ENCODE measurements around the gene MAT1A. TPM values are rescaled to one million over a fixed set of nuclear protein-coding genes. Genes with fewer than 3 reads are reported as not detected.
A peak's percentile ranks its signal among the peaks of the same experiment; 100 is the strongest.

MAT1A gene
- total and polyA plus RNA-seq, 2 donors from 2014 or later: 1.1 to 2.9 TPM

- TF ChIP-seq CTCF (IDR thresholded peaks at IDR 0.05; ENCODE audit: borderline replicate concordance, extremely low read depth, insufficient read depth): no peak
- H3K4me3 ChIP-seq (ENCODE audit: low read length in 3 of 3): no peak overlapping the region
- no peaks in the 10 kb centered on the region for H3K9me3 ChIP-seq (ENCODE audit: control insufficient read depth in 2 of 3, insufficient read depth in 1 of 3, low read length in 3 of 3)
- no peaks in the 10 kb centered on the region for H3K27me3 ChIP-seq (ENCODE audit: control insufficient read depth, insufficient read depth, low read length)
- FAIRE-seq (no peak), DNase-seq (no peak)
- no peak overlapping the region for H3K27ac ChIP-seq (ENCODE audit: low read depth in 2 of 2, low read length in 2 of 2)
- no peak overlapping the region for H3K9ac ChIP-seq (ENCODE audit: low read length in 3 of 3)
- peaks cover 0 to 5% (median 2%) of the 10 kb centered on the region in 3 donors for H3K4me1 ChIP-seq (ENCODE audit: control insufficient read depth in 2 of 3, insufficient read depth in 2 of 3, low read depth in 1 of 3, low read length in 3 of 3)
- no peaks in the 10 kb centered on the region for H3K36me3 ChIP-seq (ENCODE audit: control insufficient read depth in 2 of 3, insufficient read depth in 3 of 3, low read length in 3 of 3)
- intact Hi-C loops (cut with DNase I): no loop called here
Measured at GRCh38 chr10:80288849-80289248, 609 bp downstream of the MAT1A start.

GRCh38 chr10:80284522-80284921, 4.9 kb downstream of the MAT1A start:
- H3K9me3 ChIP-seq (ENCODE audit: control insufficient read depth in 2 of 3, insufficient read depth in 1 of 3, low read length in 3 of 3): no peaks in the 10 kb centered on the region
- no peak overlapping the region for H3K9ac ChIP-seq (ENCODE audit: low read length in 3 of 3)
- intact Hi-C loops (cut with DNase I): no loop called here
- TF ChIP-seq CTCF (IDR thresholded peaks at IDR 0.05; ENCODE audit: borderline replicate concordance, extremely low read depth, insufficient read depth): no peak
- no peaks in the 10 kb centered on the region for H3K36me3 ChIP-seq (ENCODE audit: control insufficient read depth in 2 of 3, insufficient read depth in 3 of 3, low read length in 3 of 3)
- H3K27ac ChIP-seq (ENCODE audit: low read depth in 2 of 2, low read length in 2 of 2): no peak overlapping the region
- H3K4me3 ChIP-seq (ENCODE audit: low read length in 3 of 3): no peak overlapping the region
- no peak for FAIRE-seq
- H3K4me1 ChIP-seq (ENCODE audit: control insufficient read depth in 2 of 3, insufficient read depth in 2 of 3, low read depth in 1 of 3, low read length in 3 of 3): peaks cover 0 to 4% (median 2%) of the 10 kb centered on the region in 3 donors
- no peak for DNase-seq
- no peaks in the 10 kb centered on the region for H3K27me3 ChIP-seq (ENCODE audit: control insufficient read depth, insufficient read depth, low read length)

- intact Hi-C loops (cut with DNase I): no loop called here
- no peak for DNase-seq
- Histone ChIP-seq H3K27me3 (ENCODE audit: control insufficient read depth, insufficient read depth, low read length) (no peaks in the 10 kb centered on the region), H3K4me1 (ENCODE audit: control insufficient read depth in 2 of 3, insufficient read depth in 2 of 3, low read depth in 1 of 3, low read length in 3 of 3) (peaks cover 0 to 4% (median 2%) of the 10 kb centered on the region in 3 donors), H3K9me3 (ENCODE audit: control insufficient read depth in 2 of 3, insufficient read depth in 1 of 3, low read length in 3 of 3) (no peaks in the 10 kb centered on the region), H3K4me3 (ENCODE audit: low read length in 3 of 3) (no peak overlapping the region), H3K27ac (ENCODE audit: low read depth in 2 of 2, low read length in 2 of 2) (no peak overlapping the region), H3K9ac (ENCODE audit: low read length in 3 of 3) (no peak overlapping the region), H3K36me3 (ENCODE audit: control insufficient read depth in 2 of 3, insufficient read depth in 3 of 3, low read length in 3 of 3) (no peaks in the 10 kb centered on the region)
- no peak for FAIRE-seq
- TF ChIP-seq CTCF (IDR thresholded peaks at IDR 0.05; ENCODE audit: borderline replicate concordance, extremely low read depth, insufficient read depth): no peak
Measured at GRCh38 chr10:80283536-80284199, 5.8 kb downstream of the MAT1A start.

GRCh38 chr10:80283119-80283518, 6.3 kb downstream of the MAT1A start:
- H3K4me1 ChIP-seq (ENCODE audit: control insufficient read depth in 2 of 3, insufficient read depth in 2 of 3, low read depth in 1 of 3, low read length in 3 of 3): peaks cover 0 to 4% (median 2%) of the 10 kb centered on the region in 3 donors
- H3K27me3 ChIP-seq (ENCODE audit: control insufficient read depth, insufficient read depth, low read length): no peaks in the 10 kb centered on the region
- H3K9ac ChIP-seq (ENCODE audit: low read length in 3 of 3): no peak overlapping the region
- no peak for TF ChIP-seq CTCF (IDR thresholded peaks at IDR 0.05; ENCODE audit: borderline replicate concordance, extremely low read depth, insufficient read depth)
- H3K27ac ChIP-seq (ENCODE audit: low read depth in 2 of 2, low read length in 2 of 2): no peak overlapping the region
- FAIRE-seq: no peak
- no peak overlapping the region for H3K4me3 ChIP-seq (ENCODE audit: low read length in 3 of 3)
- intact Hi-C loops (cut with DNase I): no loop called here
- no peaks in the 10 kb centered on the region for H3K9me3 ChIP-seq (ENCODE audit: control insufficient read depth in 2 of 3, insufficient read depth in 1 of 3, low read length in 3 of 3)
- H3K36me3 ChIP-seq (ENCODE audit: control insufficient read depth in 2 of 3, insufficient read depth in 3 of 3, low read length in 3 of 3): no peaks in the 10 kb centered on the region
- DNase-seq: peak in 1 of 5 donors; percentile 3

Measured in kidney (tissue), 14 donors.